Esophagus (tissue), 2 donors: ENCODE data around the gene HDAC4. TPM values are rescaled to one million over a fixed set of nuclear protein-coding genes. Genes with fewer than 3 reads are reported as not detected.

Experiments used
- H3K27ac ChIP-seq, 2 donors: one replicate each; pipeline ENCODE4 v1.5.1; 2013; ENCODE audit warnings: low read depth in 2 of 2, mild to moderate bottlenecking in 2 of 2, inconsistent platforms in 1 of 2, low read length in 1 of 2, moderate library complexity in 1 of 2
- H3K27me3 ChIP-seq, 2 donors: one replicate each; pipeline ENCODE4 v1.6.1; 2013; ENCODE audit warnings: low read length in 2 of 2, control low read depth in 1 of 2, mild to moderate bottlenecking in 1 of 2; ENCODE audit not compliant: insufficient read depth in 2 of 2, control insufficient read depth in 1 of 2
- H3K36me3 ChIP-seq, 2 donors: one replicate each; pipeline ENCODE4 v1.6.1; 2013; ENCODE audit warnings: low read length in 1 of 2; ENCODE audit not compliant: control insufficient read depth in 2 of 2, insufficient read depth in 2 of 2
- H3K4me1 ChIP-seq, 2 donors: one replicate each; pipeline ENCODE4 v1.6.1; 2013; ENCODE audit warnings: low read length in 1 of 2; ENCODE audit not compliant: control insufficient read depth in 2 of 2, insufficient read depth in 2 of 2
- H3K4me3 ChIP-seq, 2 donors: one replicate each; pipeline ENCODE4 v1.5.1; 2013; ENCODE audit warnings: low read length in 2 of 2, mild to moderate bottlenecking in 2 of 2, low read depth in 1 of 2, moderate library complexity in 1 of 2
- H3K9me3 ChIP-seq, 2 donors: one replicate each; pipeline ENCODE4 v1.6.1; 2013; ENCODE audit warnings: mild to moderate bottlenecking in 2 of 2, low read depth in 1 of 2, low read length in 1 of 2, moderate library complexity in 1 of 2; ENCODE audit not compliant: control insufficient read depth in 2 of 2, insufficient read depth in 1 of 2
- WGBS, 2 donors: extraction: QIAGEN DNeasy Blood & Tissue Kit; methylation state at CpG; one replicate each; pipeline ENCODE4 v1.1.7; 2013; 5-methylcytosine and 5-hydroxymethylcytosine counted together
- polyA plus RNA-seq, 2 donors: library from polyadenylated mRNA; stranded (reverse); fragments of 200-250 nt; gene quantifications; one replicate each; pipeline ENCODE4 v1.2.3, GENCODE V29; 2013
- donor health status: healthy with polysubstance abuse.
- donor health status: Bipolar disorder and iron deficiency.

The HDAC4 gene
- polyA plus RNA-seq, 2 donors: 5.9 to 10.2 TPM

DNA sequence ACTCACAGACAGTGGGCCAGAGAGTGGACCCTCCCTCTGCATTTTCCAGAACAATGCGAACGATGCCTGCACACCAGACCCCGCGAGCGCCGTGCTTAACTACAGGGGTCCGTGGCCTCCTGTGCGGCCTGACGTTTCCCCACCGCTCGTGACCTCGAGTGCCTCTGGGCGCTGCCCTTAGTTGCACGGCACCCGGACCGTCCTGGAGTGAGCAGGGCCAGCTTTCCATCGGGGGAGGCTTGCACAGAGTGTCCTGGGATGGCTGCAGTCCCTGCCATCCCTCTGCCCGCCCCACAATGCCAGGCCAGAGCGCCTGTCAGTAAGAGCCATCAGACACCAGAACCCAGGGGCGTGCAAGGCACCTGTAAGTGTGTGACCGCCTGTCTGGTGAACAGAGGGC is 335.9 kb downstream of the HDAC4 start:
- WGBS, 2 donors: 95 to 98% methylated on average over 21 of the region's 21 CpGs
- H3K9me3 ChIP-seq: peaks cover 0 to 4% of the 10 kb centered on the region in 2 donors
- H3K4me3 ChIP-seq: no peak overlapping the region
- no peaks in the 10 kb centered on the region for H3K27me3 ChIP-seq
- H3K4me1 ChIP-seq: no peaks in the 10 kb centered on the region
- peaks cover 9 to 67% of the 10 kb centered on the region in 2 donors for H3K36me3 ChIP-seq
- H3K27ac ChIP-seq: no peak overlapping the region

DNA sequence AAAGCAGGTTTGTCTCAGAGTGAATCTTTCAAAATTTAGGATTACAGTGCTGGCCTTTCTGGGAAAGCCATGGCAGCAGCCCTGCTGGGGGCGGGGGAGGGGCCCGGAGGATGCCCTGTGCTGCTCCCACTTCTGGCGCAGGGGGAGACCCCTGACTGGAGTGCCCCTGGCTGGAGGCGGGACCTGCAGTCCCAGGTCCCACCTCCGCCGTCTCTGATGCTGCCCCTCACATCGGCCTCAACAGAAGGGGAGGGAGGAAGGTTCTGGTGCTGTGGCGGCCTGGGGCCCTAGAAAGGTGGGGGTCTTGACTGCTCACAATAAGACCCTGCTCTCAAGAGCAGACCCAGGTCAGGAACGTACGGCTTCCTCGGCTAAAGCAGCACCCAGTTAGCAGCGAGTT is 336.6 kb downstream of the HDAC4 start:
- peaks cover 0 to 4% of the 10 kb centered on the region in 2 donors for H3K9me3 ChIP-seq
- 92 to 93% methylated on average over 12 of the region's 12 CpGs for WGBS, 2 donors
- H3K4me3 ChIP-seq: no peak overlapping the region
- no peaks in the 10 kb centered on the region for H3K4me1 ChIP-seq
- no peak overlapping the region for H3K27ac ChIP-seq
- no peaks in the 10 kb centered on the region for H3K27me3 ChIP-seq
- H3K36me3 ChIP-seq: peaks cover 9 to 67% of the 10 kb centered on the region in 2 donors

GRCh38 chr2:239062743-239063142 is 338.1 kb downstream of the HDAC4 start:
- H3K27ac ChIP-seq: no peak overlapping the region
- 91 to 96% methylated on average over 14 of the region's 14 CpGs for WGBS, 2 donors

DNA sequence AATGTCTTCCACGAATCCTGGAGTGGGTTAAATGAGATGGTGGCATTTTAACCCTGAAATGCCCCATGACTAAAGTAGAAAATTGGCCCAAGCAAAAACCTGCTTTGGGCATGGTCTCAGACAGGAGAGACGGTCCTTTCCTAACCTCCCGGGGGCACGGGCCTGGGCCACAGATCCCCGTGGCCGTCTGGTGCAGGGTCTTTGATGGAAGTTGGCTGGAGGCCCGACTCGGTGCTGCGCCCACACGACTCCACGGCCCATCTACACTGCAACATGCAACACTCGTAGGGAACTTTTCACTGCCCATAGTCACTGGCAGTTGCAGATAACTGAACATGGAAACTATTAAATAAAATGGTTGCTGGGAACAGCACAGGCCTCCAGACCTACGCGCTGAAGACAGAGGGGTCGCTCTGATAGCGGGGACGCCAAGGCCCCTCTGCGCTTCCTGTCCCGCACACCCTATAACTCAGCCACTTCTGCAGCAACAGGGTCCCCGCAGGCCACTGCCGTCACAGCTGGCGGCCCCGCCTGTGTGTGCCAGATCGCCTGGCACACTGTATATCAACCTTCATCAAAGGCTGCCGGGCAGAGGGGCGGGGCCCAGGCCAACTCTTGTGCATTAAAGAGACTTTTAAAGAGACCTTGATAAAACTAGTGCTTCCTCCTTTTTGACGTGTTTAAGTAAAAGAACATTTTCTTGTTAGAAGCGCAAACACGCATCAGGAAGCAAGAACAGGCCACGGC is 338.8 kb downstream of the HDAC4 start:
- no peak overlapping the region for H3K4me3 ChIP-seq
- peaks cover 9 to 53% of the 10 kb centered on the region in 2 donors for H3K36me3 ChIP-seq
- no peaks in the 10 kb centered on the region for H3K4me1 ChIP-seq
- 83 to 85% methylated on average over 30 of the region's 30 CpGs for WGBS, 2 donors
- H3K27me3 ChIP-seq: no peaks in the 10 kb centered on the region
- H3K9me3 ChIP-seq: peaks cover 0 to 4% of the 10 kb centered on the region in 2 donors
- H3K27ac ChIP-seq: no peak overlapping the region

More at GRCh38 chr2:239062743-239063142, 338.1 kb downstream of the HDAC4 start:
- Histone ChIP-seq H3K36me3 (peaks cover 9 to 60% of the 10 kb centered on the region in 2 donors), H3K4me3 (no peak overlapping the region), H3K27me3 (no peaks in the 10 kb centered on the region), H3K4me1 (no peaks in the 10 kb centered on the region), H3K9me3 (peaks cover 0 to 4% of the 10 kb centered on the region in 2 donors)

DNA sequence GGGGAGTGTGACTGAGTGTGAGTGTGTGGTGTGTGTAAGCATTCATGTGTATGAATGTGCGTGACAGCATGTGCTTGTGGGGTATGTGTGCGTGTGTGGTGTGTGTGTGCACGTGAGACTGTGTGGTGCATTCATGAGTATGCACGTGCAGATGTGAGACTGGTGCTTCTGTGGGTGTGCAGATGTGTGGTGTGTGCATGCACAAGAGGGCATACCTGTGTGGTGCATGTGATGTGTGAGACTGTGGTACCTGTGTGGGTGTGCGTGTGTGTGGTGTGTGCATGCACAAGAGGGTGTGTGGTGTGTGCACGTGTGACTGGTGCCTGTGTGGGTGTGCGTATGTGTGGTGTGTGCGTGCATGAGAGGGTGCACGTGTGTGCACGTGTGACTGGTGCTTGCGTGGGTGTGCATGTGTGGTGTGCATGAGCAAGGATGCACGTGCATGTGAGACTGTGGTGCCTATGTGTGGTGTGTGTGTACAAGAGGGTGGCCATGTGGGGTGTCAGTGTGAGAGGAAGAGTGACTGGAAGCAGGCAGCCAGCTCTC is 339.6 kb downstream of the HDAC4 start:
- no peaks in the 10 kb centered on the region for H3K27me3 ChIP-seq
- no peak overlapping the region for H3K4me3 ChIP-seq
- H3K9me3 ChIP-seq: peaks cover 0 to 4% of the 10 kb centered on the region in 2 donors
- H3K36me3 ChIP-seq: peaks cover 3 to 46% of the 10 kb centered on the region in 2 donors
- 92 to 94% methylated on average over 12 of the region's 12 CpGs for WGBS, 2 donors
- no peaks in the 10 kb centered on the region for H3K4me1 ChIP-seq
- no peak overlapping the region for H3K27ac ChIP-seq

DNA sequence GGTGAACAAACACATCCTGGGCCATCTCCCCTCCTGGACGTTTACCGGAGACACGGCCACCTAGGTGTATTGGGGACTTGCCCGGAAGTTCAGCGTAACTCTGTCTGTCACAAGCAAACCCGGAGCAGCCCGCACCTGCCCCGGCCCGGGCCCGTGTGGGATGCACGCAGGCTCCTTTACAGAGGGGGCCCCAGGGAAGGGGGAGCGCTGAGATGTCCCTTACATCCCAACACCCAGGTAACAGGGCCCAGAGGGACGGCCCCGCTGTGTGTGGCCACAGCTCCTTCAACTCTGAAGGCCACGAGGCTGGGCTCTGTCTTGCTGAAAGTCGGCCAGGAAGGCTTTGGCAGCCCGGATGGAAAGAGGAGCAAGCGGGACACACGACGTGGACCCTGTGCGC is 340.1 kb downstream of the HDAC4 start:
- Histone ChIP-seq H3K4me3 (no peak overlapping the region), H3K27ac (no peak overlapping the region), H3K27me3 (no peaks in the 10 kb centered on the region), H3K9me3 (peaks cover 0 to 4% of the 10 kb centered on the region in 2 donors), H3K36me3 (peaks cover 3 to 46% of the 10 kb centered on the region in 2 donors), H3K4me1 (no peaks in the 10 kb centered on the region)
- WGBS, 2 donors: 93 to 95% methylated on average over 21 of the region's 21 CpGs

- peaks cover 0 to 4% of the 10 kb centered on the region in 2 donors for H3K9me3 ChIP-seq
- peaks cover 3 to 42% of the 10 kb centered on the region in 2 donors for H3K36me3 ChIP-seq
- no peaks in the 10 kb centered on the region for H3K27me3 ChIP-seq
- no peaks in the 10 kb centered on the region for H3K4me1 ChIP-seq
- H3K27ac ChIP-seq: no peak overlapping the region
- WGBS, 2 donors: 95 to 97% methylated on average over 12 of the region's 12 CpGs
- no peak overlapping the region for H3K4me3 ChIP-seq
Measured at GRCh38 chr2:239059854-239060253, 341.0 kb downstream of the HDAC4 start.

- Histone ChIP-seq H3K4me3 (no peak overlapping the region), H3K27ac (no peak overlapping the region), H3K27me3 (no peaks in the 10 kb centered on the region), H3K36me3 (peaks cover 0 to 40% of the 10 kb centered on the region in 2 donors), H3K9me3 (peaks cover 0 to 4% of the 10 kb centered on the region in 2 donors), H3K4me1 (no peaks in the 10 kb centered on the region)
- 87 to 89% methylated on average over 8 of the region's 8 CpGs for WGBS, 2 donors
Measured at GRCh38 chr2:239058766-239059165, 342.1 kb downstream of the HDAC4 start.

DNA sequence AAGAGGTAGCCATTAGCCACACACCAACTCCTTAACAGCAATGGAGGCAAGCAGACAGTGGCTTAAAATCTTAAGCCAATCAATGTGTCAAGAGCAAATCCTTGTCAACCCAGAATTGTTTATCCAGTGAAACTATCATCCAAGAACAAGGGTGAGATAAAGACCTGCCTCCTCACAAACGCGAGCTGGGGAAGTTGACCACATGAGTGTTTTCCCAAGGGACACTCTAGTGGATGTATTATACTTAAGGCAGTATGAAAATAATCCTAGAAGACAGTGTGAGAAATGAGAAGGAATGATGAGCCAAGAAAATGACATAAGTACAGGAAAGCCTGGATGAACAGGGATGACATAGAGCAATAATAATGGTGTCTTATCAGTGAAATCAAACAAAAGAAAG is 343.3 kb downstream of the HDAC4 start:
- H3K4me1 ChIP-seq: no peaks in the 10 kb centered on the region
- peaks cover 0 to 4% of the 10 kb centered on the region in 2 donors for H3K9me3 ChIP-seq
- no peaks in the 10 kb centered on the region for H3K27me3 ChIP-seq
- H3K27ac ChIP-seq: no peak overlapping the region
- no peak overlapping the region for H3K4me3 ChIP-seq
- peaks cover 5 to 42% of the 10 kb centered on the region in 2 donors for H3K36me3 ChIP-seq
- WGBS, 2 donors: 74 to 75% methylated on average over 2 of the region's 2 CpGs
